Pancreas (tissue), 10 donors: ENCODE data around the gene CCDC9. TPM values are rescaled to one million over a fixed set of nuclear protein-coding genes. Genes with fewer than 3 reads are reported as not detected.
A peak's percentile ranks its signal among the peaks of the same experiment; 100 is the strongest.
"Not testable (repeated sequence)": the region's sequence is repeated elsewhere in the genome, so short reads cannot be mapped to it uniquely, and the experiment has no call there.

Experiments used
- ATAC-seq, 4 donors: fragments of 200-7000 bp; cut with Tn5 transposase; one replicate each; pipeline versions ENCODE4 v1.8.0 to v1.9.1; 2020; ENCODE audit warnings: mild to moderate bottlenecking in 4 of 4, moderate library complexity in 4 of 4
- DNase-seq, 6 donors: peaks; one replicate each; pipeline ENCODE4 v3.0.0-alpha.2; 2020
- FAIRE-seq: peaks from 2 replicates; lab custom pipeline; 2012; peaks lifted over from hg19 to GRCh38; lab: Jason Lieb, UNC
- H3K27ac ChIP-seq, 4 donors: fragments of 200-600 bp; sonication (generic); 1 replicate in 3 of 4; 2 replicates in 1 of 4; pipeline versions ENCODE4 v1.5.0 to v1.8.0; 2020
- H3K27me3 ChIP-seq, 4 donors: fragments of 200-600 bp; one replicate each; pipeline ENCODE4 v1.8.0; 2021
- H3K36me3 ChIP-seq, 3 donors: fragments of 200-600 bp; sonication (generic) in 1 of 3; one replicate each; pipeline versions ENCODE4 v1.5.0 to v1.8.0; 2020 to 2021
- H3K4me1 ChIP-seq, 3 donors: fragments of 200-600 bp; one replicate each; pipeline ENCODE4 v1.8.0; 2021
- H3K4me3 ChIP-seq, 4 donors: fragments of 200-600 bp; sonication (generic) in 2 of 4; one replicate each; pipeline versions ENCODE4 v1.5.0 to v1.8.0; 2020 to 2021
- H3K9me3 ChIP-seq, 4 donors: fragments of 200-600 bp; one replicate each; pipeline ENCODE4 v1.8.0; 2021
- CTCF ChIP-seq, 4 donors: fragments of 200-600 bp; sonication (generic) in 3 of 4; IDR thresholded peaks; one replicate each; pipeline versions ENCODE4 v1.5.0 to v1.8.0; 2021; ENCODE audit warnings: antibody characterized with exemption in 4 of 4
- WGBS, 2 donors: extraction: QIAGEN DNeasy Blood & Tissue Kit; methylation state at CpG; one replicate each; pipeline ENCODE4 v1.1.7; 2013; 5-methylcytosine and 5-hydroxymethylcytosine counted together
- intact Hi-C, 3 donors: fragments of 100-400 bp; cut with DNase I; formaldehyde crosslinking; loops; one replicate each; pipeline versions ENCODE4 v1.11.1 to v1.14.2; 2022
- polyA plus RNA-seq, 2 donors: library from polyadenylated mRNA; stranded (reverse); fragments of 200-250 nt; gene quantifications; one replicate each; pipeline ENCODE4 v1.2.3, GENCODE V29; 2013
- total RNA-seq, 6 donors: library from RNA; stranded (reverse); fragmentation: NEBNext Ultra II Directional in 4 of 6; extraction: Animal tissue kit (Norgen Biotek cat#: 25700) in 4 of 6; gene quantifications; one replicate each; pipeline versions ENCODE4 v1.2.1 to v1.2.4, GENCODE V29; 2021 to 2023
- donor health status: healthy with polysubstance abuse.
- donor health status: DM: no; HTN: no; CAD: no; lungs with moderate emphysema.
- donor health status: DM: no; HTN: no; CAD: no.
- donor health status: control.
- donor health status: control.
- donor health status: Bipolar disorder and iron deficiency.
- donor health status: DM: yes; HTN: yes; CAD: no.
- donor health status: DM: no; HTN: no; CAD: no.
- donor health status: DM: no; HTN: no; CAD: no.
- donor health status: DM: yes; HTN: yes; CAD: no.

The CCDC9 gene
- total and polyA plus RNA-seq, 8 donors, result 24.6 to 102 (median 37.8) TPM

- no peak for TF ChIP-seq CTCF (IDR thresholded peaks at IDR 0.05)
- DNase-seq (peak in 3 of 6 donors; percentile 63 to 79 (median 72)), FAIRE-seq (no peak), ATAC-seq (no peak)
- Histone ChIP-seq H3K36me3 (peaks cover 0 to 20% (median 16%) of the 10 kb centered on the region in 3 donors), H3K27ac (peak overlapping the region in 3 of 4 donors; percentile 45 to 47 (median 46)), H3K4me1 (peaks cover 8 to 24% (median 24%) of the 10 kb centered on the region in 3 donors), H3K9me3 (no peaks in the 10 kb centered on the region), H3K27me3 (no peaks in the 10 kb centered on the region), H3K4me3 (peak overlapping the region in 3 of 4 donors; percentile 14 to 51 (median 44))
- WGBS, 2 donors, result 41 to 45% methylated on average over 17 of the region's 17 CpGs
- intact Hi-C loops, result no loop called here
Observed at GRCh38 chr19:47260476-47260875, 4.2 kb downstream of the CCDC9 start.

GRCh38 chr19:47261946-47262793 lies 5.8 kb downstream of the CCDC9 start:
- H3K27me3 ChIP-seq, H3K4me3 ChIP-seq, H3K9me3 ChIP-seq, FAIRE-seq, intact Hi-C loops: not testable (repeated sequence)
- H3K36me3 ChIP-seq, result peaks cover 0 to 30% (median 30%) of the 10 kb centered on the region in 3 donors
- H3K4me1 ChIP-seq, result peaks cover 8 to 24% (median 21%) of the 10 kb centered on the region in 3 donors
- WGBS, 2 donors, result 38 to 39% methylated on average over 14 of the region's 14 CpGs
- peak overlapping the region; percentile 52 to 81 (median 69) for H3K27ac ChIP-seq
- DNase-seq (peak in 5 of 6 donors; percentile 69 to 87 (median 81)), ATAC-seq (peak; percentile 45 to 75 (median 59))

GRCh38 chr19:47264629-47265028 lies 8.3 kb downstream of the CCDC9 start:
- 84 to 87% methylated on average over 30 of the region's 30 CpGs for WGBS, 2 donors
- no peak for ATAC-seq
- DNase-seq, result peak in 3 of 6 donors; percentile 54 to 78 (median 64)
- intact Hi-C loops, result no loop called here
- Histone ChIP-seq H3K4me1 (peaks cover 6 to 13% (median 8%) of the 10 kb centered on the region in 3 donors), H3K4me3 (no peak overlapping the region), H3K9me3 (no peaks in the 10 kb centered on the region), H3K27ac (no peak overlapping the region), H3K36me3 (peaks cover 0 to 40% (median 25%) of the 10 kb centered on the region in 3 donors), H3K27me3 (no peaks in the 10 kb centered on the region)
- no peak for FAIRE-seq
- no peak for TF ChIP-seq CTCF (IDR thresholded peaks at IDR 0.05)

GRCh38 chr19:47266401-47266941 lies 10.1 kb downstream of the CCDC9 start:
- intact Hi-C loops, result no loop called here
- WGBS, 2 donors, result 88 to 92% methylated on average over 20 to 21 of the region's 21 CpGs
- no peaks in the 10 kb centered on the region for H3K9me3 ChIP-seq
- H3K36me3 ChIP-seq, result peaks cover 0 to 51% (median 30%) of the 10 kb centered on the region in 3 donors
- no peak for ATAC-seq
- FAIRE-seq, result no peak
- TF ChIP-seq CTCF (IDR thresholded peaks at IDR 0.05), result no peak
- no peaks in the 10 kb centered on the region for H3K27me3 ChIP-seq
- H3K4me3 ChIP-seq, result no peak overlapping the region
- H3K4me1 ChIP-seq, result peaks cover 5 to 8% (median 7%) of the 10 kb centered on the region in 3 donors
- H3K27ac ChIP-seq, result no peak overlapping the region
- DNase-seq, result peak in 2 of 6 donors; percentile 55 to 69

GRCh38 chr19:47267350-47267759 lies 11.0 kb downstream of the CCDC9 start:
- Histone ChIP-seq H3K4me3 (no peak overlapping the region), H3K36me3 (peaks cover 0 to 51% (median 30%) of the 10 kb centered on the region in 3 donors), H3K27me3 (no peaks in the 10 kb centered on the region), H3K27ac (no peak overlapping the region), H3K9me3 (no peaks in the 10 kb centered on the region), H3K4me1 (peaks cover 6 to 8% (median 7%) of the 10 kb centered on the region in 3 donors)
- TF ChIP-seq CTCF (IDR thresholded peaks at IDR 0.05), result no peak
- ATAC-seq (peak; percentile 28 to 72 (median 52)), FAIRE-seq (no peak), DNase-seq (peak in 5 of 6 donors; percentile 51 to 86 (median 69))
- 50 to 63% methylated on average over 14 of the region's 14 CpGs for WGBS, 2 donors
- intact Hi-C loops, result no loop called here
